ENCODE data around the gene CMPK1. TPM values are rescaled to one million over a fixed set of nuclear protein-coding genes. Genes with fewer than 3 reads are reported as not detected.

The CMPK1 gene
- polyA plus RNA-seq, 1 donor from 2014 or later, result 117 TPM

DNA sequence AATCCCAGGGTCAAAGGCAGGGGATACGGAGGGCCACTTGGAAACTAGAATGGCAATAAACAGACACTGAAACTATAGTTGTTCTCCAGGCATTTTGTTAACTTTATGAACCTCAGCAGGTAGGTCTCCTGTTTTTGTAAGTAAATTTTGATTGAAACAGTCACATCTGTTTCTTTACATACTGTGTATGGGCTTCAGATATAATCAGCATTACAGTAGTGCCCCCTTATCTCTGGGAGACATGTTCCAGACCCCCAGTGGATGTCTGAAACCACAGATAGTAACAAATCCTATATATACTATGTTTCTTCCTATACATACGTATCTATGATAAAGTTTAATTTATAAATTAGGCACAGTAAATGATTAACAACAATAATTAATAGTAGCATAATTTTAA is 31.1 kb upstream of the CMPK1 start:
- H3K36me3 ChIP-seq (ENCODE audit: insufficient read depth, low read length), result no peaks in the 10 kb centered on the region
- no peaks in the 10 kb centered on the region for H3K9me2 ChIP-seq (ENCODE audit: insufficient read depth, low read length)
- H3K79me2 ChIP-seq (replicated peaks; ENCODE audit: insufficient read depth, low read length), result no peaks in the 10 kb centered on the region
- no peaks in the 10 kb centered on the region for H3K27me3 ChIP-seq (ENCODE audit: insufficient read depth, low read depth, low read length)
- H3K4me2 ChIP-seq (ENCODE audit: low read length), result no peak overlapping the region
- no peak overlapping the region for H3K27ac ChIP-seq (ENCODE audit: low read length)
- no peak overlapping the region for H3K4me3 ChIP-seq (ENCODE audit: low read length)
- no peaks in the 10 kb centered on the region for H3K9me3 ChIP-seq (ENCODE audit: low read length)
- H3F3A ChIP-seq (ENCODE audit: insufficient read depth, low read length, poor library complexity, severe bottlenecking), result no peaks in the 10 kb centered on the region
- H3K9ac ChIP-seq (ENCODE audit: low read length), result no peak overlapping the region
- H2AFZ ChIP-seq (ENCODE audit: low read depth, low read length), result no peak overlapping the region
- TF ChIP-seq RAD21 (conservative IDR thresholded peaks at IDR 0.05) (no peak), MXI1 (conservative IDR thresholded peaks at IDR 0.05; ENCODE audit: poor library complexity, severe bottlenecking) (no peak), POLR2AphosphoS5 (IDR thresholded peaks at IDR 0.05) (no peak)
- no peaks in the 10 kb centered on the region for H4K20me1 ChIP-seq (ENCODE audit: insufficient read depth)

DNA sequence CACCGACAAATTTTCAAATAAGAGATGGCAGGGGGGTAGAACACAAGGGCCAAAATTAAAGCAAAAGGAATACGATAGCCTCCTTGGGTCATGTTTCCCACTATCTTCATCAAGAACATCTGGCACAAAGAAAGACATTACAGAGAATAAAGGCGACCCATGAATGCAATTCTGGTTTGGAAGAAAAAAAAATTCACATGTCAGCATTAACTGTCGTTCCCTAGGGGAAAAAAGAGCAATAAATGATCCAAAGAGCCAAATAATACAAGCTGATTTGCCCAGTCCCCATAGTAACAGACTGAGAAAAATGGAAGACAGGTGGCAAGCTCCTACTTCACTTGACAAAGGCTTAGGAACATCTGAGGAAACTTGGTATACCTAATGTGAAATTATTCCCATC is 24.2 kb upstream of the CMPK1 start:
- H3K4me3 ChIP-seq (ENCODE audit: low read length), result no peak overlapping the region
- TF ChIP-seq, protein P1, sequence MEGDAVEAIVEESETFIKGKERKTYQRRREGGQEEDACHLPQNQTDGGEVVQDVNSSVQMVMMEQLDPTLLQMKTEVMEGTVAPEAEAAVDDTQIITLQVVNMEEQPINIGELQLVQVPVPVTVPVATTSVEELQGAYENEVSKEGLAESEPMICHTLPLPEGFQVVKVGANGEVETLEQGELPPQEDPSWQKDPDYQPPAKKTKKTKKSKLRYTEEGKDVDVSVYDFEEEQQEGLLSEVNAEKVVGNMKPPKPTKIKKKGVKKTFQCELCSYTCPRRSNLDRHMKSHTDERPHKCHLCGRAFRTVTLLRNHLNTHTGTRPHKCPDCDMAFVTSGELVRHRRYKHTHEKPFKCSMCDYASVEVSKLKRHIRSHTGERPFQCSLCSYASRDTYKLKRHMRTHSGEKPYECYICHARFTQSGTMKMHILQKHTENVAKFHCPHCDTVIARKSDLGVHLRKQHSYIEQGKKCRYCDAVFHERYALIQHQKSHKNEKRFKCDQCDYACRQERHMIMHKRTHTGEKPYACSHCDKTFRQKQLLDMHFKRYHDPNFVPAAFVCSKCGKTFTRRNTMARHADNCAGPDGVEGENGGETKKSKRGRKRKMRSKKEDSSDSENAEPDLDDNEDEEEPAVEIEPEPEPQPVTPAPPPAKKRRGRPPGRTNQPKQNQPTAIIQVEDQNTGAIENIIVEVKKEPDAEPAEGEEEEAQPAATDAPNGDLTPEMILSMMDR (IDR thresholded peaks at IDR 0.05; ENCODE audit: poor library complexity, severe bottlenecking), result no peak
- no peak for TF ChIP-seq MXI1 (conservative IDR thresholded peaks at IDR 0.05; ENCODE audit: poor library complexity, severe bottlenecking)
- TF ChIP-seq SMC3 (conservative IDR thresholded peaks at IDR 0.05; ENCODE audit: poor library complexity), result no peak
- no peak for TF ChIP-seq EZH2 (IDR thresholded peaks at IDR 0.05; ENCODE audit: borderline replicate concordance, insufficient read depth, low read length, poor library complexity, severe bottlenecking)
- no peak for TF ChIP-seq EP300 (conservative IDR thresholded peaks at IDR 0.05; ENCODE audit: poor library complexity, severe bottlenecking)
- H3K27me3 ChIP-seq (ENCODE audit: insufficient read depth, low read depth, low read length), result no peaks in the 10 kb centered on the region
- peaks cover 10% of the 10 kb centered on the region for H3K79me2 ChIP-seq (replicated peaks; ENCODE audit: insufficient read depth, low read length)
- H3K9me2 ChIP-seq (ENCODE audit: insufficient read depth, low read length), result no peaks in the 10 kb centered on the region
- H3K27ac ChIP-seq (ENCODE audit: low read length), result no peak overlapping the region
- no peaks in the 10 kb centered on the region for H3F3A ChIP-seq (ENCODE audit: insufficient read depth, low read length, poor library complexity, severe bottlenecking)
- no peaks in the 10 kb centered on the region for H4K20me1 ChIP-seq (ENCODE audit: insufficient read depth)
- H3K9me3 ChIP-seq (ENCODE audit: low read length), result no peaks in the 10 kb centered on the region
- no peak overlapping the region for H3K9ac ChIP-seq (ENCODE audit: low read length)
- no peak overlapping the region for H2AFZ ChIP-seq (ENCODE audit: low read depth, low read length)
- H3K36me3 ChIP-seq (ENCODE audit: insufficient read depth, low read length), result no peaks in the 10 kb centered on the region
- no peak overlapping the region for H3K4me2 ChIP-seq (ENCODE audit: low read length)

DNA sequence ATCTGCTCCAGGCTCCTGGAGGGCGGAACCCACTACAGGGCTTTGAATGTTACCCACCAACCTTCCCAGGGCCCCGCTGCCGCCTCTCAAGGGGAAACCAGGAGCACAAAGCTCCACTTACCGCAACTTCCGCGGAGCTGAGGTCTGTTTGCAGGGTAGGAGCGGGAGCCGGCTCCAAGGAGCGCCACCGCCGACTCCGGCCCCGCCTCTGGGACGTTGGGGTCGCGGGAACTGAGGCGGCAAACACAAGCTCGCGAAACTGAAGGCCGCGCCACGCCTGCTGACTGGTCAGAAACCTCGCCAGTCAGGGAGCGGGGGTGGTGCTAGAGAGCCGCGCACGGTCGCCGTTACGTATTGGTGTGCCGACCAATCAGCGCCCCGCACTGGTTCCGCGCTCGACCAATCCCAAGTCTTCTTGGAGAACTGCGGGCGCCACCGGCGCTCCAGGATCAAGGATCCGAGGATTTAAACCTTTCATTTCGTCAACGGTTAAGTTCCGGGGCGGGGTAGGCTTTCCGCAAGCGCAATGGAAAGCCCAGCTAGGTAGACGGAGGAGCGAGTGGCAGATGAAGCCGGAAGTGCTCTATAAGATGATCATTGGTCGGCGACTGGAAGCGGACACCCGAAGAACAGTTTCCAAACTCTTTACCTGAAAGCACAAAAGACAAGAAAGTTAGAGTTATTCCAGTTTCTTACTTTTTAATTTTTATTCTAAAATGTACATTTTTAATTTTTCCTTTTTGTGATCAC is 19.5 kb upstream of the CMPK1 start, which contains the start of gene STIL:
TSS of gene STIL (minus strand) at position 233 of the 750 bp plus-strand sequence. CDS start 3,828 bp downstream, outside the sequence.
- Histone ChIP-seq H4K20me1 (ENCODE audit: insufficient read depth) (no peaks in the 10 kb centered on the region), H3K36me3 (ENCODE audit: insufficient read depth, low read length) (no peaks in the 10 kb centered on the region), H3K27ac (ENCODE audit: low read length) (peak within 1 kb of the TSS; percentile 49), H3K9ac (ENCODE audit: low read length) (peak within 1 kb of the TSS; percentile 28), H3K9me3 (ENCODE audit: low read length) (no peaks in the 10 kb centered on the region), H3K79me2 (replicated peaks; ENCODE audit: insufficient read depth, low read length) (peaks cover 10% of the 10 kb centered on the region), H3K4me2 (ENCODE audit: low read length) (peak within 1 kb of the TSS; percentile 91), H3K27me3 (ENCODE audit: insufficient read depth, low read depth, low read length) (no peaks in the 10 kb centered on the region), H3F3A (ENCODE audit: insufficient read depth, low read length, poor library complexity, severe bottlenecking) (no peaks in the 10 kb centered on the region), H3K4me3 (ENCODE audit: low read length) (peak within 1 kb of the TSS; percentile 77), H3K9me2 (ENCODE audit: insufficient read depth, low read length) (no peaks in the 10 kb centered on the region), H2AFZ (ENCODE audit: low read depth, low read length) (peak within 1 kb of the TSS; percentile 59)
- TF ChIP-seq EP300 (conservative IDR thresholded peaks at IDR 0.05; ENCODE audit: poor library complexity, severe bottlenecking) (no peak), SMC3 (conservative IDR thresholded peaks at IDR 0.05; ENCODE audit: poor library complexity) (peak; percentile 42), TAF1 (IDR thresholded peaks at IDR 0.05; ENCODE audit: low read depth) (no peak), POLR2AphosphoS5 (IDR thresholded peaks at IDR 0.05) (peak; percentile 64), RAD21 (conservative IDR thresholded peaks at IDR 0.05) (no peak), MXI1 (conservative IDR thresholded peaks at IDR 0.05; ENCODE audit: poor library complexity, severe bottlenecking) (peak; percentile 98), EZH2 (IDR thresholded peaks at IDR 0.05; ENCODE audit: borderline replicate concordance, insufficient read depth, low read length, poor library complexity, severe bottlenecking) (no peak)
- TF ChIP-seq, protein P2, sequence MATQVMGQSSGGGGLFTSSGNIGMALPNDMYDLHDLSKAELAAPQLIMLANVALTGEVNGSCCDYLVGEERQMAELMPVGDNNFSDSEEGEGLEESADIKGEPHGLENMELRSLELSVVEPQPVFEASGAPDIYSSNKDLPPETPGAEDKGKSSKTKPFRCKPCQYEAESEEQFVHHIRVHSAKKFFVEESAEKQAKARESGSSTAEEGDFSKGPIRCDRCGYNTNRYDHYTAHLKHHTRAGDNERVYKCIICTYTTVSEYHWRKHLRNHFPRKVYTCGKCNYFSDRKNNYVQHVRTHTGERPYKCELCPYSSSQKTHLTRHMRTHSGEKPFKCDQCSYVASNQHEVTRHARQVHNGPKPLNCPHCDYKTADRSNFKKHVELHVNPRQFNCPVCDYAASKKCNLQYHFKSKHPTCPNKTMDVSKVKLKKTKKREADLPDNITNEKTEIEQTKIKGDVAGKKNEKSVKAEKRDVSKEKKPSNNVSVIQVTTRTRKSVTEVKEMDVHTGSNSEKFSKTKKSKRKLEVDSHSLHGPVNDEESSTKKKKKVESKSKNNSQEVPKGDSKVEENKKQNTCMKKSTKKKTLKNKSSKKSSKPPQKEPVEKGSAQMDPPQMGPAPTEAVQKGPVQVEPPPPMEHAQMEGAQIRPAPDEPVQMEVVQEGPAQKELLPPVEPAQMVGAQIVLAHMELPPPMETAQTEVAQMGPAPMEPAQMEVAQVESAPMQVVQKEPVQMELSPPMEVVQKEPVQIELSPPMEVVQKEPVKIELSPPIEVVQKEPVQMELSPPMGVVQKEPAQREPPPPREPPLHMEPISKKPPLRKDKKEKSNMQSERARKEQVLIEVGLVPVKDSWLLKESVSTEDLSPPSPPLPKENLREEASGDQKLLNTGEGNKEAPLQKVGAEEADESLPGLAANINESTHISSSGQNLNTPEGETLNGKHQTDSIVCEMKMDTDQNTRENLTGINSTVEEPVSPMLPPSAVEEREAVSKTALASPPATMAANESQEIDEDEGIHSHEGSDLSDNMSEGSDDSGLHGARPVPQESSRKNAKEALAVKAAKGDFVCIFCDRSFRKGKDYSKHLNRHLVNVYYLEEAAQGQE (IDR thresholded peaks at IDR 0.05; ENCODE audit: borderline replicate concordance), result no peak
- TF ChIP-seq, protein P1 (IDR thresholded peaks at IDR 0.05; ENCODE audit: poor library complexity, severe bottlenecking), result peak; percentile 53
